Gastroesophageal sphincter (tissue), 3 donors: ENCODE results near the gene ITGA8.

Source experiments
- POLR2A ChIP-seq, 2 donors: fragments of 450-650 bp; IDR thresholded peaks; one replicate each; pipeline ENCODE4 v1.6.1; 2017; ENCODE audit warnings: antibody characterized with exemption in 2 of 2, mild to moderate bottlenecking in 2 of 2, moderate library complexity in 1 of 2
- TF ChIP-seq, protein P1 (sequence below), 4 experiments: fragments of 200-600 bp in 2 of 4; fragments of 450-650 bp in 2 of 4; sonication (generic) in 1 of 4; IDR thresholded peaks; one replicate each; pipeline ENCODE4 v1.5.1; 2017 to 2019; ENCODE audit warnings: antibody characterized with exemption in 4 of 4, mild to moderate bottlenecking in 2 of 4, moderate library complexity in 2 of 4

- TF ChIP-seq, protein P1, sequence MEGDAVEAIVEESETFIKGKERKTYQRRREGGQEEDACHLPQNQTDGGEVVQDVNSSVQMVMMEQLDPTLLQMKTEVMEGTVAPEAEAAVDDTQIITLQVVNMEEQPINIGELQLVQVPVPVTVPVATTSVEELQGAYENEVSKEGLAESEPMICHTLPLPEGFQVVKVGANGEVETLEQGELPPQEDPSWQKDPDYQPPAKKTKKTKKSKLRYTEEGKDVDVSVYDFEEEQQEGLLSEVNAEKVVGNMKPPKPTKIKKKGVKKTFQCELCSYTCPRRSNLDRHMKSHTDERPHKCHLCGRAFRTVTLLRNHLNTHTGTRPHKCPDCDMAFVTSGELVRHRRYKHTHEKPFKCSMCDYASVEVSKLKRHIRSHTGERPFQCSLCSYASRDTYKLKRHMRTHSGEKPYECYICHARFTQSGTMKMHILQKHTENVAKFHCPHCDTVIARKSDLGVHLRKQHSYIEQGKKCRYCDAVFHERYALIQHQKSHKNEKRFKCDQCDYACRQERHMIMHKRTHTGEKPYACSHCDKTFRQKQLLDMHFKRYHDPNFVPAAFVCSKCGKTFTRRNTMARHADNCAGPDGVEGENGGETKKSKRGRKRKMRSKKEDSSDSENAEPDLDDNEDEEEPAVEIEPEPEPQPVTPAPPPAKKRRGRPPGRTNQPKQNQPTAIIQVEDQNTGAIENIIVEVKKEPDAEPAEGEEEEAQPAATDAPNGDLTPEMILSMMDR (IDR thresholded peaks at IDR 0.05) = no peak
- no peak for TF ChIP-seq POLR2A (IDR thresholded peaks at IDR 0.05)
Observed at GRCh38 chr10:15710455-15710854, 9.3 kb downstream of the ITGA8 start.
